Measurements from ENCODE around the gene TMEM52.

The TMEM52 gene

DNA sequence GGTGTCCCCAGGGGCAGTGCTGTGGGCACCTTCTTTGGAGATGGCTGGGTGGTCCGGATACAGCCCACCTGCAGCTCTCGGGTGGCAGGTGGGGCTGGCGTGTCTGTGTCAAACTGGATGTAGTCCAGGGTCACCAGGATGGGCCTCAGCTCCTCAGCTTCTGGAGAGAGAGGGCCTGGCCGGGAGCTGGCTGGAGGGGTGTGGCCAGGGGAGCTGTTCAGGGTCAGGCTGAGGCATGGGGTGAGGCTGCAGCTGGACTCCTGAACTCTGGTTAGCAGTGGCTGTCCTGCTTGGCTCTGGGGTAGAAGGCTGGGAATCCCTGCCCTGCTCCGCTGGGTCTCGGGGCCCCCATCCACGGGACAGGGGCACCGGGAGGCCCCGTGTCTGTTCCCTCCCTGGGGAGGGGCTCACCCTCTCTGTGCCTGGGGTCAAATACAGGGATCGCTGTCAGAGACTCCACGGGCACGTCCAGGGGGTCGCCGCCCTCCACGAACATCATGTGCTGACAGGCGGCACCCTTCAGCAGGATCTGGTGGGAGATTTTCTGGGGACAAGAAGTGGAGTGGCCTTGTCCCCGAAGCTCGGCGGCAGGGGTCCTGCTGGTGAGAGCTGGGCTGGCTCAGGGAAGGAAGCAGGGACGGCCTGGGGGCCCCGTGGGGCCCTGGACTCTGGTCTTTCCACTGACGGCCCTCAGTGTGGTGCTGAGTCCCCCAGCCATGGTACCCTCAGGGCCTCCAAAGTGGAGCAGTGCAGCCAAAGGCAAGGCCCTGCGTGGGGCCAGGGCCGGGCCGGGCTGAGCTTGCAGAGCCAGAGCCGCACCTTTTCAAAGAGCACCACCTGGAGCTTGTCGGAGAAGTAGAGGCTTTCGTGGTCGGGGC, 4.1 kb upstream of the TMEM52 start (continued):
- no peak for TF ChIP-seq CSRNP3 (CRISPR knock-in tag; IDR thresholded peaks at IDR 0.05)
- no peak for TF ChIP-seq ZC3H10 (CRISPR knock-in tag; IDR thresholded peaks at IDR 0.05)

DNA sequence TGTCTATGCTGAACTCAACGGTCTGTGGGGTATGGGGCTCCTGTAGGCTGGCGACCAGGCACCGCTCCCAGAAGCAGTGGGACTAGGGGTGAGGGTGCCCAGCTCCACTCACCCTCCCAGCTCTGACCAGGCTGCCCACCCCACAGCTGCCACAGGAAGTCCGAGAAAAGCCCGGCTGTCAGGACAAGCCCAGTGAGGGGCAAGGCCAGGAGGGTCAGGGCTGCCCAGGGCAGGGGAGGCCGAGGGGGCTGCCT, 3.5 kb upstream of the TMEM52 start:
- no peak for TF ChIP-seq ZFP30 (CRISPR knock-in tag; IDR thresholded peaks at IDR 0.05)
- TF ChIP-seq ZC3H10 (CRISPR knock-in tag; IDR thresholded peaks at IDR 0.05) = no peak
- TF ChIP-seq POU6F1 (CRISPR knock-in tag; IDR thresholded peaks at IDR 0.05; ENCODE audit: borderline replicate concordance, low read depth) = no peak
- TF ChIP-seq TCF4 (CRISPR knock-in tag; IDR thresholded peaks at IDR 0.05; ENCODE audit: borderline replicate concordance) = no peak
- no peak for TF ChIP-seq ZNF70 (CRISPR knock-in tag; IDR thresholded peaks at IDR 0.05)
- no peak for TF ChIP-seq OSR1 (CRISPR knock-in tag; IDR thresholded peaks at IDR 0.05)
- no peak for TF ChIP-seq ZNF565 (CRISPR knock-in tag; conservative IDR thresholded peaks at IDR 0.05; ENCODE audit: low read depth)
- ATAC-seq = no peak

DNA sequence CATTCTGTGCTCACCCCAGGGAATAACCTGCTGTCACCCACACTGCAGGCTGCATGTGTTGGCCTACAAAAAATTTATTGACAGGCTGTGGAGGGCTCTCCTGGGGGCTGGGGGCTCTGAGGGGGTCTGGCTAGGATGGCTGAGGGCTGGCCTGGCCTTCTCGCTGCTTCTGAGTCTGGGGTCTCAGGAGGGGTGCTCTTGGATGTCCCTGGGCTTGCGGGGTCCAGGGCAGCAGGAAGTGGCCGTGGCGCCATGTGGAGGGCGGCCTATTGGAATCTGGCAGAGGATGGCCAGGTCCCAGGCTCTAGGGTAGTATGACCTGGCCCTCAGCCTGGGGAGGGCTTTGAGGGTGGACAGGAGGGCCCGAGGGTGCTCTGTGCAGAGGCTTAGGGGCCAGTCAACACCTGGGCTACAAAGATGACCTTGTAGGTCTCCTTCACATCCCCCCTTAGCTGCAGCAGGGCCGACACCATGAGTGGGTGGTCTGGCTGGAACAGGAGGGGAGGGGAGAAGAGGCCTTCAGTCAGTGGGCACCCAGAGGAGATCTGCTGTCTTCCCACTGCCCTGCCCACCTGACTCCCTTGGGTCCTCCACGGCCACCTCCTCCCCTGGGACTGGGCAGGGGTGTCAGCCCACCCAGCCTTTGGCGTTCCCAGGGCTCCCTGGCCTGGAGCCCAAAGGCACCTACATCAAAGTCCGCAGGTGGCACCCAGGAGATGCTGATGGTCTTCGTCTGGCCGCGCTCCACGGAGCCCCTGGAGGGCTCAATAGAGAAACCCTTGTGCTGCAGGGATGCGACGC, 3.0 kb upstream of the TMEM52 start:
- TF ChIP-seq CSDC2 (CRISPR knock-in tag; IDR thresholded peaks at IDR 0.05) = no peak
- TF ChIP-seq BACH2 (CRISPR knock-in tag; IDR thresholded peaks at IDR 0.05; ENCODE audit: borderline replicate concordance) = no peak
- TF ChIP-seq CSRNP3 (CRISPR knock-in tag; IDR thresholded peaks at IDR 0.05) = no peak
- TF ChIP-seq TOX (CRISPR knock-in tag; IDR thresholded peaks at IDR 0.05; ENCODE audit: borderline replicate concordance) = no peak
- no peak for TF ChIP-seq ZFP30 (CRISPR knock-in tag; IDR thresholded peaks at IDR 0.05)
- no peak for TF ChIP-seq RARB (CRISPR knock-in tag; IDR thresholded peaks at IDR 0.05)
- TF ChIP-seq ISL1 (CRISPR knock-in tag; IDR thresholded peaks at IDR 0.05) = no peak
- no peak for ATAC-seq

DNA sequence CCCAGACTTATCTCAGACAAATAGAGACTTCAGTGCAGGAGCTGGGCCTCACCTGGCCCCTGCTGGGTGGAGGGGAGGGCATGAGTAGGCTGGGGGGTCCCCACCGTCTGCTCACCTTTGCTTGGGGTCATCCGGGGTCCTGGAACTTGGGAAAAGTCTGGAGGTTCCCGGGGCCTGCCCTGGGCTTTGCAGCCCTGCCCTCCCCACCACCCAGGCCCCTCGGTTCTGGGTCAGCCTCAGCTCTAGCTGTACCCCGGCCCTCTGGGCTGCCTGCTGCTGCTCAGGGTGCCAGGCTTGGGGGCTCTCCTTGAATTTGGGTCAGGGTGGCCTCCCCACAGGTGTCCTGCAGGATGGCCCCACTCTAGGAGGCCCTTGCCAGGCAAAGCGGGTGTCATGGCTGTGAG, 2.4 kb upstream of the TMEM52 start:
- no peak for ATAC-seq
- TF ChIP-seq ZC3H10 (CRISPR knock-in tag; IDR thresholded peaks at IDR 0.05) (no peak), SNAI2 (CRISPR knock-in tag; IDR thresholded peaks at IDR 0.05) (no peak), PPARA (CRISPR knock-in tag; IDR thresholded peaks at IDR 0.05; ENCODE audit: borderline replicate concordance) (no peak), ZFP3 (CRISPR knock-in tag; IDR thresholded peaks at IDR 0.05) (no peak), CSDC2 (CRISPR knock-in tag; IDR thresholded peaks at IDR 0.05) (no peak)

- ATAC-seq = no peak
- TF ChIP-seq ISL1 (CRISPR knock-in tag; IDR thresholded peaks at IDR 0.05) = no peak
- TF ChIP-seq SNAI2 (CRISPR knock-in tag; IDR thresholded peaks at IDR 0.05) = no peak
- TF ChIP-seq OSR1 (CRISPR knock-in tag; IDR thresholded peaks at IDR 0.05) = no peak
- TF ChIP-seq CSRNP3 (CRISPR knock-in tag; IDR thresholded peaks at IDR 0.05) = no peak
- no peak for TF ChIP-seq TOX (CRISPR knock-in tag; IDR thresholded peaks at IDR 0.05; ENCODE audit: borderline replicate concordance)
- no peak for TF ChIP-seq PATZ1 (CRISPR knock-in tag; IDR thresholded peaks at IDR 0.05; ENCODE audit: borderline replicate concordance)
- no peak for TF ChIP-seq PPARA (CRISPR knock-in tag; IDR thresholded peaks at IDR 0.05; ENCODE audit: borderline replicate concordance)
- TF ChIP-seq RARB (CRISPR knock-in tag; IDR thresholded peaks at IDR 0.05) = no peak
- TF ChIP-seq BACH2 (CRISPR knock-in tag; IDR thresholded peaks at IDR 0.05; ENCODE audit: borderline replicate concordance) = no peak
- TF ChIP-seq ZFP30 (CRISPR knock-in tag; IDR thresholded peaks at IDR 0.05) = no peak
- TF ChIP-seq ZNF8 (CRISPR knock-in tag; IDR thresholded peaks at IDR 0.05) = no peak
- TF ChIP-seq, protein P1, sequence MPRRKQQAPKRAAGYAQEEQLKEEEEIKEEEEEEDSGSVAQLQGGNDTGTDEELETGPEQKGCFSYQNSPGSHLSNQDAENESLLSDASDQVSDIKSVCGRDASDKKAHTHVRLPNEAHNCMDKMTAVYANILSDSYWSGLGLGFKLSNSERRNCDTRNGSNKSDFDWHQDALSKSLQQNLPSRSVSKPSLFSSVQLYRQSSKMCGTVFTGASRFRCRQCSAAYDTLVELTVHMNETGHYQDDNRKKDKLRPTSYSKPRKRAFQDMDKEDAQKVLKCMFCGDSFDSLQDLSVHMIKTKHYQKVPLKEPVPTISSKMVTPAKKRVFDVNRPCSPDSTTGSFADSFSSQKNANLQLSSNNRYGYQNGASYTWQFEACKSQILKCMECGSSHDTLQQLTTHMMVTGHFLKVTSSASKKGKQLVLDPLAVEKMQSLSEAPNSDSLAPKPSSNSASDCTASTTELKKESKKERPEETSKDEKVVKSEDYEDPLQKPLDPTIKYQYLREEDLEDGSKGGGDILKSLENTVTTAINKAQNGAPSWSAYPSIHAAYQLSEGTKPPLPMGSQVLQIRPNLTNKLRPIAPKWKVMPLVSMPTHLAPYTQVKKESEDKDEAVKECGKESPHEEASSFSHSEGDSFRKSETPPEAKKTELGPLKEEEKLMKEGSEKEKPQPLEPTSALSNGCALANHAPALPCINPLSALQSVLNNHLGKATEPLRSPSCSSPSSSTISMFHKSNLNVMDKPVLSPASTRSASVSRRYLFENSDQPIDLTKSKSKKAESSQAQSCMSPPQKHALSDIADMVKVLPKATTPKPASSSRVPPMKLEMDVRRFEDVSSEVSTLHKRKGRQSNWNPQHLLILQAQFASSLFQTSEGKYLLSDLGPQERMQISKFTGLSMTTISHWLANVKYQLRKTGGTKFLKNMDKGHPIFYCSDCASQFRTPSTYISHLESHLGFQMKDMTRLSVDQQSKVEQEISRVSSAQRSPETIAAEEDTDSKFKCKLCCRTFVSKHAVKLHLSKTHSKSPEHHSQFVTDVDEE (CRISPR knock-in tag; IDR thresholded peaks at IDR 0.05) = no peak
- no peak for TF ChIP-seq CSDC2 (CRISPR knock-in tag; IDR thresholded peaks at IDR 0.05)
- TF ChIP-seq ZFP3 (CRISPR knock-in tag; IDR thresholded peaks at IDR 0.05) = no peak
Observed at GRCh38 chr1:1920608-1921458, 1.8 kb upstream of the TMEM52 start.

All from SK-N-SH treated with all-trans-retinoic acid at 6 μM for 48 hours (cell line).